Loucy (cell line): ENCODE data around the gene ATP1A3.

Source experiments
- H2AFZ ChIP-seq: fragments of 200-600 bp; sonication (generic); 2 replicates; pipeline ENCODE4 v1.6.0; 2016; ENCODE audit warnings: antibody characterized with exemption, mild to moderate bottlenecking, low read length, moderate library complexity
- H3F3A ChIP-seq: fragments of 200-600 bp; 2 replicates; pipeline ENCODE4 v1.6.0; 2016; ENCODE audit warnings: antibody characterized with exemption, low read depth, mild to moderate bottlenecking
- H3K27me3 ChIP-seq: fragments of 200-600 bp; sonication (generic); 2 replicates; pipeline ENCODE4 v1.6.1; 2014; ENCODE audit warnings: low read length, mild to moderate bottlenecking; ENCODE audit not compliant: insufficient read depth, poor library complexity, severe bottlenecking
- H3K36me3 ChIP-seq: fragments of 200-600 bp; sonication (generic); 2 replicates; pipeline ENCODE4 v1.6.1; 2016; ENCODE audit warnings: low read length; ENCODE audit not compliant: insufficient read depth
- H3K4me1 ChIP-seq: fragments of 200-600 bp; sonication (generic); 2 replicates; pipeline ENCODE4 v1.5.1; 2014; ENCODE audit warnings: low read length, mild to moderate bottlenecking; ENCODE audit not compliant: insufficient read depth, poor library complexity, severe bottlenecking
- H3K4me2 ChIP-seq: fragments of 200-600 bp; sonication (generic); 2 replicates; pipeline ENCODE4 v1.6.0; 2014; ENCODE audit warnings: antibody characterized with exemption, low read length, low read depth, mild to moderate bottlenecking; ENCODE audit not compliant: poor library complexity, severe bottlenecking
- H3K4me3 ChIP-seq: fragments of 200-600 bp; sonication (generic); 2 replicates; pipeline ENCODE4 v1.5.1; 2014; ENCODE audit warnings: low read length, mild to moderate bottlenecking, mixed read lengths; ENCODE audit not compliant: poor library complexity, severe bottlenecking
- H3K79me2 ChIP-seq: fragments of 200-600 bp; sonication (generic); 2 replicates; pipeline ENCODE4 v1.6.1; 2014; ENCODE audit warnings: low read length; ENCODE audit not compliant: insufficient read depth
- H3K9ac ChIP-seq: fragments of 200-600 bp; sonication (generic); 2 replicates; pipeline ENCODE4 v1.6.0; 2014; ENCODE audit warnings: mild to moderate bottlenecking, low read depth, low read length, moderate library complexity; ENCODE audit not compliant: poor library complexity, severe bottlenecking
- H3K9me2 ChIP-seq: fragments of 200-600 bp; sonication (generic); replicated peaks from 2 replicates; pipeline ENCODE4 v1.6.1; 2016; ENCODE audit warnings: low read depth, low read length, mixed read lengths
- H3K9me3 ChIP-seq: fragments of 200-600 bp; sonication (generic); 2 replicates; pipeline ENCODE4 v1.6.1; 2014; ENCODE audit warnings: mild to moderate bottlenecking, antibody characterized with exemption, low read length, low read depth; ENCODE audit not compliant: insufficient read depth
- H4K20me1 ChIP-seq: fragments of 200-600 bp; sonication (generic); 2 replicates; pipeline ENCODE4 v1.6.0; 2014; ENCODE audit warnings: antibody characterized with exemption, low read length, mild to moderate bottlenecking; ENCODE audit not compliant: insufficient read depth, poor library complexity, severe bottlenecking
- CTCF ChIP-seq: fragments of 200-600 bp; sonication (generic); conservative IDR thresholded peaks from 2 replicates; pipeline ENCODE4 v1.5.1; 2014; ENCODE audit warnings: mild to moderate bottlenecking, antibody characterized with exemption, low read length
- EZH2phosphoT487 ChIP-seq: fragments of 200-600 bp; IDR thresholded peaks from 2 replicates; pipeline ENCODE4 v1.6.1; 2018; ENCODE audit warnings: antibody characterized with exemption, mild to moderate bottlenecking, moderate library complexity, borderline replicate concordance

Gene ATP1A3

GRCh38 chr19:42023121-42023942, 29.3 kb upstream of the ATP1A3 start:
- Histone ChIP-seq H2AFZ (no peak overlapping the region), H3K27me3 (no peaks in the 10 kb centered on the region), H3K4me1 (peaks cover 15% of the 10 kb centered on the region), H3K9ac (no peak overlapping the region), H3K4me3 (no peak overlapping the region), H3K9me3 (no peaks in the 10 kb centered on the region), H3K79me2 (no peaks in the 10 kb centered on the region), H3F3A (no peaks in the 10 kb centered on the region), H3K9me2 (no peaks in the 10 kb centered on the region), H4K20me1 (no peaks in the 10 kb centered on the region), H3K4me2 (no peak overlapping the region), H3K36me3 (no peaks in the 10 kb centered on the region)
- TF ChIP-seq CTCF (peak; percentile 80), EZH2phosphoT487 (no peak)

GRCh38 chr19:42022616-42023015, 28.6 kb upstream of the ATP1A3 start:
- no peaks in the 10 kb centered on the region for H3F3A ChIP-seq
- no peaks in the 10 kb centered on the region for H3K36me3 ChIP-seq
- H3K9ac ChIP-seq: no peak overlapping the region
- H3K9me2 ChIP-seq: no peaks in the 10 kb centered on the region
- H4K20me1 ChIP-seq: no peaks in the 10 kb centered on the region
- no peaks in the 10 kb centered on the region for H3K79me2 ChIP-seq
- no peak for TF ChIP-seq EZH2phosphoT487
- no peak for TF ChIP-seq CTCF
- no peak overlapping the region for H3K4me2 ChIP-seq
- peaks cover 15% of the 10 kb centered on the region for H3K4me1 ChIP-seq
- no peak overlapping the region for H3K4me3 ChIP-seq
- H2AFZ ChIP-seq: no peak overlapping the region
- no peaks in the 10 kb centered on the region for H3K9me3 ChIP-seq
- H3K27me3 ChIP-seq: no peaks in the 10 kb centered on the region

GRCh38 chr19:42021185-42021584, 27.2 kb upstream of the ATP1A3 start:
- Histone ChIP-seq H3K4me2 (peak overlapping the region; percentile 63), H3K9me2 (no peaks in the 10 kb centered on the region), H2AFZ (peak overlapping the region; percentile 9; the same call in 1 of the 2 replicates), H3K36me3 (no peaks in the 10 kb centered on the region), H3K4me1 (peaks cover 15% of the 10 kb centered on the region), H3F3A (no peaks in the 10 kb centered on the region), H3K79me2 (no peaks in the 10 kb centered on the region), H3K9me3 (no peaks in the 10 kb centered on the region), H4K20me1 (no peaks in the 10 kb centered on the region), H3K9ac (peak overlapping the region; percentile 42), H3K4me3 (peak overlapping the region; percentile 45), H3K27me3 (no peaks in the 10 kb centered on the region)
- TF ChIP-seq EZH2phosphoT487: no peak
- TF ChIP-seq CTCF: no peak
